K562 (cell line): ENCODE data around the gene HOXC11. TPM values are rescaled to one million over a fixed set of nuclear protein-coding genes. Genes with fewer than 3 reads are reported as not detected.

ENCODE experiments used
- CBFA2T3 ChIP-seq: fragments of 450-650 bp; IDR thresholded peaks from 2 replicates; pipeline ENCODE4 v1.6.1; 2017
- E2F3 ChIP-seq: fragments of 250-450 bp; sonication (Bioruptor Pico); IDR thresholded peaks from 2 replicates; pipeline ENCODE4 v1.4.0; 2020; ENCODE audit warnings: mild to moderate bottlenecking
- ELF1 ChIP-seq: fragments of 200-800 bp; sonication (Bioruptor generic); IDR thresholded peaks from 2 replicates; pipeline ENCODE4 v1.6.1; 2016; ENCODE audit warnings: missing genetic modification characterization, missing compliant biosample characterization
- ERF ChIP-seq: fragments of 450-650 bp; formaldehyde crosslinking; IDR thresholded peaks from 2 replicates; pipeline ENCODE4 v1.4.0; 2020; ENCODE audit warnings: mild to moderate bottlenecking, mixed read lengths
- ETV1 ChIP-seq: fragments of 450-650 bp; conservative IDR thresholded peaks from 2 replicates; pipeline ENCODE4 v1.6.1; 2016; ENCODE audit warnings: missing genetic modification characterization, control low read depth, low read depth, missing compliant biosample characterization
- FOXA3 ChIP-seq, 2 experiments: fragments of 450-650 bp in 1 of 2; sonication (generic) in 1 of 2; formaldehyde crosslinking; IDR thresholded peaks in 1 of 2; conservative IDR thresholded peaks in 1 of 2; 2 replicates each; pipeline versions ENCODE4 v1.4.0 to v1.8.0; 2020 to 2022; ENCODE audit warnings: mild to moderate bottlenecking in 2 of 2, missing genetic modification reagents in 1 of 2
- GABPA ChIP-seq: fragments of 200-800 bp; sonication (Bioruptor generic); conservative IDR thresholded peaks from 2 replicates; pipeline ENCODE4 v1.6.1; 2016; ENCODE audit warnings: low read depth, missing genetic modification characterization, missing compliant biosample characterization
- KDM5B ChIP-seq: fragments of 200-600 bp; sonication (generic); IDR thresholded peaks from 2 replicates; pipeline ENCODE4 v1.6.1; 2012; ENCODE audit warnings: low read depth, mild to moderate bottlenecking, moderate library complexity, low read length, control low read depth, inconsistent platforms; ENCODE audit not compliant: insufficient replicate concordance
- RFX7 ChIP-seq: fragments of 250-450 bp; sonication (Bioruptor Pico); IDR thresholded peaks from 2 replicates; pipeline ENCODE4 v1.5.1; 2021; ENCODE audit warnings: mild to moderate bottlenecking
- SIX5 ChIP-seq, 2 experiments: IDR thresholded peaks; 2 replicates each; pipeline ENCODE4 v1.6.1; 2011; ENCODE audit warnings: low read length in 2 of 2, borderline replicate concordance in 1 of 2, low read depth in 1 of 2, mild to moderate bottlenecking in 1 of 2, moderate library complexity in 1 of 2; ENCODE audit not compliant: insufficient read depth in 1 of 2
- STAG1 ChIP-seq: sonication (generic); formaldehyde crosslinking; IDR thresholded peaks from 2 replicates; pipeline ENCODE4 v1.5.0; 2020; ENCODE audit warnings: missing genetic modification reagents, borderline replicate concordance
- WHSC1 ChIP-seq: IDR thresholded peaks from one replicate; pipeline ENCODE4 v1.6.1; 2012; ENCODE audit warnings: low read length, control low read depth, inconsistent platforms
- ZBED1 ChIP-seq: IDR thresholded peaks from 2 replicates; pipeline ENCODE4 v1.6.1; 2014
- ZBTB34 ChIP-seq: fragments of 250-450 bp; sonication (Bioruptor Pico); IDR thresholded peaks from 2 replicates; pipeline ENCODE4 v1.8.0; 2021; ENCODE audit warnings: mild to moderate bottlenecking, moderate library complexity
- polyA plus RNA-seq, 8 experiments: library from polyadenylated mRNA; depleted of rRNA in 4 of 8; stranded (reverse) in 5 of 8; unstranded in 3 of 8; fragments of >200 nt; fragmentation: Nextera tagmentation in 2 of 8; fragmentation: Illumina TruSeq in 1 of 8; extraction: Ambion mirVana in 2 of 8; extraction: Trizol in 1 of 8; gene quantifications; 2 replicates each; pipeline versions ENCODE4 v1.2.1 to v1.2.3, GENCODE V29; 2011 to 2014; ENCODE audit warnings: inconsistent platforms in 1 of 8, missing spikeins in 1 of 8
- total RNA-seq, 7 experiments: library from RNA; depleted of rRNA in 6 of 7; stranded (reverse); fragments of >200 nt in 6 of 7; fragmentation: Illumina TruSeq in 2 of 7; extraction: Trizol in 2 of 7; gene quantifications; 2 replicates each; pipeline versions ENCODE4 v1.2.1 to v1.2.3, GENCODE V29; 2011 to 2021; ENCODE audit warnings: low replicate concordance in 1 of 7
- TF ChIP-seq, protein P1 (sequence below), 2 experiments: fragments of 450-650 bp in 1 of 2; sonication (generic) in 1 of 2; formaldehyde crosslinking in 1 of 2; IDR thresholded peaks; 2 replicates each; pipeline versions ENCODE4 v1.7.1 to v1.9.0; 2016 to 2022; ENCODE audit warnings: inconsistent platforms in 1 of 2, mild to moderate bottlenecking in 1 of 2, missing genetic modification reagents in 1 of 2
- TF ChIP-seq, protein P2 (sequence below): fragments of 450-650 bp; conservative IDR thresholded peaks from 2 replicates; pipeline ENCODE4 v1.6.1; 2016; ENCODE audit warnings: missing genetic modification characterization, low read depth, mild to moderate bottlenecking, missing compliant biosample characterization, moderate library complexity

Gene HOXC11
- total and polyA plus RNA-seq, 9 of the 15 experiments (the other 6 are each of a cell fraction or from before 2014, with no cell fraction given), result not detected

DNA sequence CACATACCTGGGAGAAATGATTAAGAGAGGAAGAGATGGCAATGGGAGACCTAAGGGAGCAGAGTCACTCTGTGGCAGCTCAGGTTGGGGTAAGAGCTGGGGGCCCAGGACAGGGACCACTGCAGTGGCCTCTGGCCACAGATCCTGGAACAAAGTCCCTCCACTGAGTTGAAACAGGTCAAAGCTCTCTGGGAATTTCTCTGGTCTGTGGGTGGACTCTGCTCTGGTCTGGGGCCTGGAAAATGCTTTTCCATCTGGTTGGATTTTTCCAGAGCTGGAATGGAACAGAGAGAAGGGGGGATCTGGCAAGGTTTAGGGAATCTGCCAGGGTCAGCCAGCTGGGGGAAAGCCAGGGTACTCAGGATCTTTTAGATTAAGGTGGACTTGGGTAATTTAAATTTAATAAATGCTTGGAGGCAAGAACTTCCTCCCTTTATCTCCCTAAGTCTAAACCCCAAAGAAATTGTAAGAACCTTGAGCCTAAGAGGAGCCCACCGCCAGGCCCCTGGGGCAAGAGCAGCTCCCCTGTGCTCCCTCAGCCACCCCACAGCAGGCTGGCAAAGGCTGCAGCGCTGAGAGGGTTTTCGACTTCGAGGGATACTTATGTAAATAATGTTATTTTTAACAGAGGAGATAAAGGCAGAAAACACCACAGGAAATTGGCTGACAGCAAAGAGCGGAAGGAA is 15.8 kb downstream of the HOXC11 start (continued):
- TF ChIP-seq GABPA (peak; percentile 73; the same call in 1 of the 2 replicates), FOXA3 (CRISPR knock-in tag; conservative IDR thresholded peaks at IDR 0.05 in 1 of 2, IDR thresholded peaks at IDR 0.05 in 1 of 2) (0 out of 4 replicates have a peak, but pooled peaks of 1 of the 2 experiments have one; percentile 17), RFX7 (CRISPR knock-in tag) (no peak), ZBED1 (no peak), ETV1 (tag) (no peak), ELF1 (tag) (0 out of 2 replicates have a peak, but pooled peaks have one; percentile 12), ZBTB34 (CRISPR knock-in tag) (no peak), KDM5B (no peak), CBFA2T3 (no peak), ERF (CRISPR knock-in tag) (no peak), E2F3 (CRISPR knock-in tag) (no peak), SIX5 (IDR thresholded peaks at IDR 0.05; ENCODE audit: borderline replicate concordance in 1 of 2, insufficient read depth in 1 of 2, low read depth in 1 of 2, low read length in 2 of 2) (no peak), STAG1 (no peak), WHSC1 (no peak)
- TF ChIP-seq, protein P1, sequence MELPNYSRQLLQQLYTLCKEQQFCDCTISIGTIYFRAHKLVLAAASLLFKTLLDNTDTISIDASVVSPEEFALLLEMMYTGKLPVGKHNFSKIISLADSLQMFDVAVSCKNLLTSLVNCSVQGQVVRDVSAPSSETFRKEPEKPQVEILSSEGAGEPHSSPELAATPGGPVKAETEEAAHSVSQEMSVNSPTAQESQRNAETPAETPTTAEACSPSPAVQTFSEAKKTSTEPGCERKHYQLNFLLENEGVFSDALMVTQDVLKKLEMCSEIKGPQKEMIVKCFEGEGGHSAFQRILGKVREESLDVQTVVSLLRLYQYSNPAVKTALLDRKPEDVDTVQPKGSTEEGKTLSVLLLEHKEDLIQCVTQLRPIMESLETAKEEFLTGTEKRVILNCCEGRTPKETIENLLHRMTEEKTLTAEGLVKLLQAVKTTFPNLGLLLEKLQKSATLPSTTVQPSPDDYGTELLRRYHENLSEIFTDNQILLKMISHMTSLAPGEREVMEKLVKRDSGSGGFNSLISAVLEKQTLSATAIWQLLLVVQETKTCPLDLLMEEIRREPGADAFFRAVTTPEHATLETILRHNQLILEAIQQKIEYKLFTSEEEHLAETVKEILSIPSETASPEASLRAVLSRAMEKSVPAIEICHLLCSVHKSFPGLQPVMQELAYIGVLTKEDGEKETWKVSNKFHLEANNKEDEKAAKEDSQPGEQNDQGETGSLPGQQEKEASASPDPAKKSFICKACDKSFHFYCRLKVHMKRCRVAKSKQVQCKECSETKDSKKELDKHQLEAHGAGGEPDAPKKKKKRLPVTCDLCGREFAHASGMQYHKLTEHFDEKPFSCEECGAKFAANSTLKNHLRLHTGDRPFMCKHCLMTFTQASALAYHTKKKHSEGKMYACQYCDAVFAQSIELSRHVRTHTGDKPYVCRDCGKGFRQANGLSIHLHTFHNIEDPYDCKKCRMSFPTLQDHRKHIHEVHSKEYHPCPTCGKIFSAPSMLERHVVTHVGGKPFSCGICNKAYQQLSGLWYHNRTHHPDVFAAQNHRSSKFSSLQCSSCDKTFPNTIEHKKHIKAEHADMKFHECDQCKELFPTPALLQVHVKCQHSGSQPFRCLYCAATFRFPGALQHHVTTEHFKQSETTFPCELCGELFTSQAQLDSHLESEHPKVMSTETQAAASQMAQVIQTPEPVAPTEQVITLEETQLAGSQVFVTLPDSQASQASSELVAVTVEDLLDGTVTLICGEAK (IDR thresholded peaks at IDR 0.05), result 0 out of 2 replicates have a peak, but pooled peaks have one; percentile 67
- TF ChIP-seq, protein P1 (CRISPR knock-in tag; IDR thresholded peaks at IDR 0.05), result no peak
- TF ChIP-seq, protein P2, sequence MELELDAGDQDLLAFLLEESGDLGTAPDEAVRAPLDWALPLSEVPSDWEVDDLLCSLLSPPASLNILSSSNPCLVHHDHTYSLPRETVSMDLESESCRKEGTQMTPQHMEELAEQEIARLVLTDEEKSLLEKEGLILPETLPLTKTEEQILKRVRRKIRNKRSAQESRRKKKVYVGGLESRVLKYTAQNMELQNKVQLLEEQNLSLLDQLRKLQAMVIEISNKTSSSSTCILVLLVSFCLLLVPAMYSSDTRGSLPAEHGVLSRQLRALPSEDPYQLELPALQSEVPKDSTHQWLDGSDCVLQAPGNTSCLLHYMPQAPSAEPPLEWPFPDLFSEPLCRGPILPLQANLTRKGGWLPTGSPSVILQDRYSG (tag), result no peak
